ENCODE measurements around the gene AREG.

AREG gene

GRCh38 chr4:74463123-74463522, 18.2 kb downstream of the AREG start:
- DNase-seq (ENCODE audit: low read depth in 2 of 2): no peak

DNA sequence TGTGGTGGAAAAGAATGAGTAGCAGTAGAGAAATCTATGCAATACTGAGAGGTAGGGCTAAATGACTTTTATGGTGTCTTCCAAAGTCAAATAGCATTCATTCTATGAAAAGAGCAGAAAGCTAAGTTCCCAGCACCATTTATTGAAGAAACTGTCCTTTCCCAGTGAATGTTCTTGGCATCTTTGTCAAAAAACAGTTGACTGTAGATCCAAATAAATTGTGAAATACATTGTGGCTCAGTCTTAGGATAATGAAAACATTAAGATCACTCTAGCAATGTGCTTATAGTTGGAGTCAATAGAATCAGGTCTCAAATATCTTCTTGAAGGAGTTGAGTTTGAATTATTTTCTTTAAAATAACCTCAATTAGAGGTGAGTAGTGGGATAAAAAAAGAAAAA, 19.4 kb downstream of the AREG start:
- no peak for DNase-seq (ENCODE audit: low read depth in 2 of 2)

GRCh38 chr4:74466242-74466641, 21.3 kb downstream of the AREG start:
- no peak for DNase-seq (ENCODE audit: low read depth in 2 of 2)

GRCh38 chr4:74471264-74471663, 26.3 kb downstream of the AREG start:
- no peak for DNase-seq (ENCODE audit: low read depth in 2 of 2)

DNA sequence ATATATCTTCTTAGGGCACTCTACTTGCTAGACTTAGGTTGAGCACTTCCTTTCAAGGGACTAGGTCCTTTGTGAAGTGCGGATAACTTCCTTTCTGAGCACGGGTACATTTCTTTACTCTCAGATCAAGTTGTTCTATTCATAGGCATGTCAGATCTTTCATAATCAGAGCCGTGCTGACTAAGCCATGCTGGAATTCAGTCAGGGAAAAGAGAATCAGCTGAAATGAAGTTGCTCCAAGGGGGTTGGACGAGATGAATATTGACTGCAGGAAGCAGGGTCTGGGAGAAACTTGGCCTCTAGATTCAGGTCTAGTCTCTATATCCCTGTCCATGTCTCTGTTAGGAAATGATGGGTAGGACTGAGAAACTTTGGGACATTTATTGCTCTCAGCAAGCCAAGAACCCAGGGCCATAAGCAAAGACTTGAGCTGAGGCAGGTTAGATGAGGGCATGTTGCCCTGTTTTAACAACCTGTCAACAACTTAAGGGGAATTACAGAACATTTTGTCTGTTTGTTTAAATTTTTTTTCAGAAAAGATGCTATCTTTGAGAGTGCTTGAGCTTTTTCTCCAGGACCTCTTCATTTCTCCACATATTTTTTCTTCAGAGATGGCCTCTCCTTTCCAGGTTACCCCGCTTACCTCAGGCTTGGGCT, 28.3 kb downstream of the AREG start:
- no peak for DNase-seq (ENCODE audit: low read depth in 2 of 2)

- no peak for DNase-seq (ENCODE audit: low read depth in 2 of 2)
These were observed 29.6 kb downstream of the AREG start for GRCh38 chr4:74474345-74475090.

GRCh38 chr4:74475091-74475800, 30.3 kb downstream of the AREG start:
- no peak for DNase-seq (ENCODE audit: low read depth in 2 of 2)

- DNase-seq (ENCODE audit: low read depth in 2 of 2): no peak
These were observed 31.0 kb downstream of the AREG start for GRCh38 chr4:74475946-74476345.

- DNase-seq (ENCODE audit: low read depth in 2 of 2): no peak
These were observed 34.1 kb downstream of the AREG start for GRCh38 chr4:74479009-74479408.

DNA sequence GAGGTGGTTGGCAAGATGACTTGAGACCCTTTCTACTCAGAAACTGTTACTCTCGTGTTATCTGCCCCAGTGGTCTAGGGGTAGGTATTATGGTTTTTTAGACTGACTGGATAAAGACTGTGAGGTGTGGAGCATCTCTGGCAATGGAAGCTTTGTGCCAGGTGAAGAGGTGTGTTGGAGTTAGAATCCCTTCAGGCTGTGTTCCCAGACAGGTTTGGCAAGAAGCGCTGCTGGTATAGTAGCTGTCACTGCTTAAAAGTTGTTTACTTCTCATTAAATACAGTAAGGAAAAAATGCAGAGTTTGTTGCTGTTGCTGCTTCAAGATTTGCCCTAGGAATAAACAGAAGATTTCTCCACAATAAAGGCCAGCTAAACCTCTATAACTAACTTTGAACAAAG, 35.3 kb downstream of the AREG start:
- DNase-seq (ENCODE audit: low read depth in 2 of 2): no peak

- no peak for DNase-seq (ENCODE audit: low read depth in 2 of 2)
These were observed 37.1 kb downstream of the AREG start for GRCh38 chr4:74481891-74482609.

DNA sequence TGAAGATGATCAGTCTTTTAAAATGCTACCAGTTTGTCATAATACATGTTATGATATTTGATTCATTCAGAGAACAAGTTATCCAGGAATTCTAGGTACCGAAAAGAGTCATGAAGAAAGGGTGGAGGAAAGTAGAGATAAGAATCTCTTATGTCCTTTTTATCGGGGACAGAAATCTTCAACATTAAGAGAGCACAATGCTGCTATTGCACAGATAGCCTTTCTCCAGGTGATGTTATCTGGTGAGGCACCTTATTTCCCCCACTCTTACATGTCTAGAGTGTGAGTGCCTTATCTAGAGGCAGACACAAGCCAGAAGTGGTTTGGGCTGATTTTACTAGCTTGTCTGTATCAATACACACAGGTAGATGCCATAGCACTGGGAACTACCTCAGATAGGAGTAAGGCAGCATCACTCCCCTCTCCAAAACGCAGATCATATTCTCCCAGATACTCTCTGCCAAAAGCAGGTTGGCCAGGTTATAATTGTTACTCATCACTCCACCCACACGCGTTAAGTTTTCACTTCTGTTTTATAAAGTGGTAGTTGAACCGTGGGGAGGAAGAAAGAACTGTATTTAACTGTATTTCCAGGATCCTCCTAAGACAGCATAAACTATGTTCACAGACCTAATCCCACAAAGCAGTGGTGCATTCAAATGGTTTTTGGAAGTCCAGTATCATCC, 38.4 kb downstream of the AREG start:
- DNase-seq (ENCODE audit: low read depth in 2 of 2): no peak

DNA sequence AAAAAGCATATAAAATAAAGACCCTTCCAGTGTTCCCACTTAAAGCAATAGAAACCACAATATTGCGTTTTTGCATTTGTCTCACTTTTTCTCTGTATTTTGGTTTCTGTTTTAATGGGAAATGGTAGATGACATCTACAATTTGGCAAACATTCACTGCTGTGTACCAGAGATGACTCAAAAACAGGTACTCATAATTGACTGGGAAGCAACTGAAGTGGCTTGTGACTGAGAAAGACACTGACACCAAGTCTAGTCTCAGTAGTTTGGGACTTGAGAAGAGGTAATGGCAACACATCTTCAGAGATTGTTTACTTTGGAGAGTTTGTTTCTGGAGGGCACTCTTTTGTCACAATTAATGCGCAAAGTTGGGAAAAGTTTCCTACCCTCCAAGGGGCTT, 42.0 kb downstream of the AREG start:
- DNase-seq (ENCODE audit: low read depth in 2 of 2): no peak

DNA sequence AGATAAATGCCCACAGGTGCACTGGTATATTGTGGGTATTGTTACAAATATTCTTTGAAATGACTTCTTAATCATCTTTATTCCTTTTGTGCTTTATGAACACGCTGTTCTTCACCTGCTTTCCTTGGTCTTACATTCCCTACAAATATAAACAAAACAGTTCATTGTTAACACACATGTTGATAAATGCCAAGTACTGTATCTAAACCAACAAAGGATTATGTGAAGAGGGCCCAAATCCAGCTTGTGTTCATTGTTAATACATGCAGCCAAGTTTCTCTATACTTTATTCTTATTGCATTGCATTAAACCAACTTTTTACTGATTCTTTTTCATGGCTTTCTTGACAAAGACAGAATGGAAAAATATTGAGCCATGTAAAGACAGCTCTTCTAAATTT, 42.8 kb downstream of the AREG start:
- DNase-seq (ENCODE audit: low read depth in 2 of 2): no peak

- DNase-seq (ENCODE audit: low read depth in 2 of 2): no peak
These were observed 45.8 kb downstream of the AREG start for GRCh38 chr4:74490736-74491135.

DNA sequence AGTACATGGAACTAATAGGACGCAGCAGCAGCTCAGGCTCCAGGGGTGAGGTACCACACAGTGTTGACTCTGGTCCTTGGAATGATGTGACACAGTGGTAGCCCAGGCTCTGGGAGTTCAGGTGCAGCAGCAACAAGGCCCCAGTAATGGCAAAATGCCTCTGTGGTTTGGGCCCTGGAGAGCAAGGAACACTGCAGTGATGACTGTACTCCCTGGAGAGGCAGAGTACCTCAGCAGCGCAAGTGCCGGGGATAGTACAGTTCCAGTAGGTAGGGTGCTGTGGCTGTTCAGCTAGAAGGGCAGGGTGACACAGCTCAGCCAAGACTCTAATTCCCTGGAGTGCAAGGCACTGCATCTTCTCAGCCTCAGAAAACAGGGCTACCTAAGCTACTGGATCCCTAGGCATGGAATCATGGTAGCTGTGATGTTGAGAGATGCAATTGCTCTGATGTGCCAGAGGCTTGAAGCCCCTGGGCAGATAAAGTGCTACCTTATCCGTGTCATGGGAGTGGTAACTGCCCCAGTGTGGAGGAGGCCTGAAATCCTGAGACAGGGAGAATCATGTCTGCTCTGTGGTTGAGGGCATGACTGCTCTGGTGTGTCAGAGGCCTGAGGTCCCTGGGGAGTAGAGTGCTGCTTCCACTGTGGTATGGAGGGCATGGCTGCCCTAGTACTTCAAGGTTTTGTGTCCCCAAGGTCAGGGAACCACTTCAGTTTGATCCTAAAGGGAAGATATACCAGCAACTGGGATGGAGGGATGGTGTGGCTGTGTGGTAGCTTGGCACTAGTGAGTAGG, 55.2 kb downstream of the AREG start:
- DNase-seq (ENCODE audit: low read depth in 2 of 2): no peak

DNA sequence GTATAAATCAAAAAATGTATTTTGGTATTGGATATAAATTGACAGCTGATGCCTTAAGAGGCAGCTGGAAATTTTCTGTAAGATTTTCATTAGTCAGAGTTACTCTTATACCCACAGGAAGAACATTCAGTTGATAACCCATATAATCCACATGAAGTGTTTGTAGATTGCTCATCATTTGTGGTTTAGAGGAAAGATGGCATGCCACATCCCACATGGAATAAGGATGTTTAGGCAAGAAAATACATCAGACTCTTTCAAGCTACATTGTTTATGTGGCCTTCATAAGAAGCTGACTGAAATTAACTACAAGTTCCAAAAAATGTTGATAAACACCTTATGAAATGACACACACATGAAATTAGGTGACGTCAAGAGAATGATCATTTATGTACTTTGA, 56.6 kb downstream of the AREG start:
- DNase-seq (ENCODE audit: low read depth in 2 of 2): no peak

DNA sequence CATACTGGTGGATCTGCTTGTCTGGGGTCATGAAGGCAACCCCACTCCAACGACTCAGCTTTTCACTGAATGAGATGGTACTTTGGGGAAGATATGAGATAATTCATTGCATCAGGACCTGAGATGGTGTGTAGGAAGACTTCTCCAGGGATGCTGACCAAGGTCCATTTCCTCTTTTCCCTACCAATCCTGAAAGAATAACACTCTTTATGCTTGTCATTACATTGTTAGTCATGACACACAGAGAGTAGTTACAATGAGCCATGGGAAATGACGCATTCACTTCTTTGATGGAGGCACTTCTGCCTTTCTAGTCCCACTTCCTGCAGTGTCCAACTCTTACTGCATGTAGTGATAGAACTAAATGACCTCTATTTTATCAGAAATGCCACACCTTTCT, 58.6 kb downstream of the AREG start:
- DNase-seq (ENCODE audit: low read depth in 2 of 2): no peak

DNA sequence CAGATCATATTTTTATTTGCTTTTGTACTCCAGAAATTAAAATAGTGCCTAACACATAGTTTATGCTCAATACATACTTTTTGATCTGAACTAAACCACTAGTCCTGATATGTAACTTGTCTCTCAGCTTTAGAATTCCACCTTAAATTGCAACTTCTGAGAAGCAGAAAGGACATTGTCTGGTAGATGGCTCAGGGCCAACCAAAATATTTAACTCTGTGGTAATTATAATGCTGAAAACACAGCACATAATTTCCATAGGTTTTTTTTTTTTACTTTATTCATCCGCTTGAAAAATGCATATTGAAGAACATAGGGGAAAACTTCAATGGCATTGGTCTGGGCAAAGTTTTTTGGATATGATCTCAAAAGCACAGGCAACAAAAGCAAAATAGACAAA, 59.3 kb downstream of the AREG start:
- DNase-seq (ENCODE audit: low read depth in 2 of 2): no peak

All from stimulated activated CD4-positive, alpha-beta T cell treated with anti-CD3 and anti-CD28 coated beads, Interleukin-4, amount 100 ng/mL, for 48 hours (primary cell).